Endothelial cell of umbilical vein (primary cell): ENCODE data around the gene GTF3C1. TPM values are rescaled to one million over a fixed set of nuclear protein-coding genes. Genes with fewer than 3 reads are reported as not detected.

ENCODE experiments used
- BruUV-seq: library from RNA; stranded (reverse); fragments of 400-500 nt; replicated peaks from 2 replicates; lab custom pipeline; 2021; lab: Mats Ljungman, UMichigan
- CTCF ChIA-PET: fragments of 300-600, 350-600 bp; sonication (Branson Sonifier 250); formaldehyde crosslinking; loops from one replicate; lab custom pipeline; 2021; ENCODE audit warnings: antibody characterized with exemption, inconsistent platforms; lab: Charles Lee
- POLR2A ChIA-PET: fragments of 300-600, 350-600 bp; sonication (Branson Sonifier 250); formaldehyde crosslinking; loops from one replicate; lab custom pipeline; 2021; ENCODE audit warnings: antibody characterized with exemption, inconsistent platforms; lab: Charles Lee
- DNase-seq: peaks from one replicate; pipeline ENCODE4 v3.0.0-alpha.2; 2011; ENCODE audit warnings: low read depth, low spot score
- FAIRE-seq: peaks from 2 replicates; lab custom pipeline; 2011; peaks lifted over from hg19 to GRCh38; lab: Jason Lieb, UNC
- H2AFZ ChIP-seq: 2 replicates; pipeline ENCODE4 v1.6.0; 2012; ENCODE audit warnings: low read depth, low read length, control low read depth, inconsistent platforms
- H3K27ac ChIP-seq: 2 replicates; pipeline ENCODE4 v1.5.1; 2011; ENCODE audit warnings: low read depth, mild to moderate bottlenecking, control low read depth, low read length, moderate library complexity; ENCODE audit not compliant: insufficient read depth
- H3K27me3 ChIP-seq, 2 experiments: 2 replicates each; pipeline versions ENCODE4 v1.6.0 to v1.6.1; 2011; ENCODE audit warnings: low read length in 2 of 2, mixed read lengths in 1 of 2; ENCODE audit not compliant: control insufficient read depth in 2 of 2, insufficient read depth in 2 of 2
- H3K36me3 ChIP-seq, 2 experiments: 2 replicates in 1 of 2; 3 replicates in 1 of 2; pipeline ENCODE4 v1.5.1; 2011; ENCODE audit warnings: low read length in 2 of 2, mild to moderate bottlenecking in 1 of 2, moderate library complexity in 1 of 2; ENCODE audit not compliant: control insufficient read depth in 2 of 2, insufficient read depth in 2 of 2; ENCODE audit errors: extremely low read depth in 1 of 2
- H3K4me1 ChIP-seq: 3 replicates; pipeline ENCODE4 v1.5.1; 2011; ENCODE audit warnings: mild to moderate bottlenecking, low read length; ENCODE audit not compliant: control insufficient read depth, insufficient read depth; ENCODE audit errors: extremely low read depth
- H3K4me2 ChIP-seq: 2 replicates; pipeline ENCODE4 v1.6.1; 2011; ENCODE audit warnings: low read length, control low read depth, mixed read lengths; ENCODE audit not compliant: insufficient read depth
- H3K4me3 ChIP-seq, 3 experiments: fragments of 200-600 bp in 1 of 3; sonication (generic), shearing (Covaris generic) in 1 of 3; replicated peaks in 1 of 3; 2 replicates each; pipeline ENCODE4 v1.5.1; 2011 to 2016; ENCODE audit warnings: control low read depth in 3 of 3, low read length in 3 of 3, mild to moderate bottlenecking in 2 of 3, inconsistent platforms in 1 of 3, low read depth in 1 of 3, moderate library complexity in 1 of 3; ENCODE audit not compliant: insufficient read depth in 1 of 3
- H3K79me2 ChIP-seq: 2 replicates; pipeline ENCODE4 v1.6.0; 2012; ENCODE audit warnings: low read length, inconsistent platforms; ENCODE audit not compliant: control insufficient read depth, insufficient read depth
- H3K9ac ChIP-seq: replicated peaks from 2 replicates; pipeline ENCODE3; 2011; ENCODE audit warnings: low read length, control low read depth; ENCODE audit not compliant: insufficient read depth; ENCODE audit errors: extremely low read depth
- H3K9me1 ChIP-seq: replicated peaks from 3 replicates; pipeline ENCODE4 v1.6.0; 2011; ENCODE audit warnings: mild to moderate bottlenecking, low read length; ENCODE audit not compliant: control insufficient read depth, insufficient read depth; ENCODE audit errors: extremely low read depth
- H3K9me3 ChIP-seq: replicated peaks from 2 replicates; pipeline ENCODE4 v1.5.1; 2012; ENCODE audit warnings: low read length, inconsistent platforms; ENCODE audit not compliant: control insufficient read depth, insufficient read depth
- H4K20me1 ChIP-seq: replicated peaks from 2 replicates; pipeline ENCODE3; 2011; ENCODE audit warnings: mild to moderate bottlenecking, low read length; ENCODE audit not compliant: control insufficient read depth, insufficient read depth; ENCODE audit errors: extremely low read depth
- CTCF ChIP-seq, 2 donors: IDR thresholded peaks; 1 replicate in 1 of 2; 2 replicates in 1 of 2; pipeline ENCODE4 v1.5.1; 2011; ENCODE audit warnings: low read length in 2 of 2, mild to moderate bottlenecking in 2 of 2, moderate library complexity in 2 of 2, control low read depth in 1 of 2, inconsistent platforms in 1 of 2, low read depth in 1 of 2; ENCODE audit not compliant: insufficient read depth in 1 of 2; ENCODE audit errors: extremely low read depth in 1 of 2
- FOS ChIP-seq: IDR thresholded peaks from 2 replicates; pipeline ENCODE4 v1.6.1; 2011; ENCODE audit warnings: mild to moderate bottlenecking, low read length, moderate library complexity, borderline replicate concordance; ENCODE audit not compliant: insufficient read depth
- GATA2 ChIP-seq: IDR thresholded peaks from 2 replicates; pipeline ENCODE4 v1.7.0; 2011; ENCODE audit warnings: low read depth, mild to moderate bottlenecking, moderate library complexity, mixed read lengths, low read length; ENCODE audit not compliant: insufficient read length, insufficient read depth
- JUN ChIP-seq: IDR thresholded peaks from 2 replicates; pipeline ENCODE4 v1.6.1; 2011; ENCODE audit warnings: borderline replicate concordance, low read depth; ENCODE audit not compliant: insufficient read length, insufficient read depth
- MAX ChIP-seq: IDR thresholded peaks from 2 replicates; pipeline ENCODE4 v1.6.1; 2011; ENCODE audit not compliant: insufficient read depth, insufficient read length
- MYC ChIP-seq: IDR thresholded peaks from one replicate; pipeline ENCODE4 v1.6.1; 2011; ENCODE audit warnings: mild to moderate bottlenecking, low read depth, low read length
- POLR2A ChIP-seq: IDR thresholded peaks from 2 replicates; pipeline ENCODE4 v1.6.1; 2012; ENCODE audit warnings: low read depth, mild to moderate bottlenecking, control low read depth, low read length
- dilution Hi-C: fragments of 300-500 bp; cut with MboI; formaldehyde crosslinking; loops from one replicate; pipeline ENCODE4 v1.15.0; 2019; ENCODE audit warnings: low sequenced_read_pairs; ENCODE audit not compliant: extremely low pct_ligation_motif_present
- intact Hi-C: fragments of 100-400 bp; cut with micrococcal nuclease; formaldehyde crosslinking; loops from one replicate; pipeline ENCODE4 v1.10.0; 2022
- polyA plus RNA-seq, 4 experiments: library from polyadenylated mRNA; depleted of rRNA in 3 of 4; stranded (reverse) in 3 of 4; unstranded in 1 of 4; fragments of >200 nt; gene quantifications; 2 replicates each; pipeline versions ENCODE4 v1.2.1 to v1.2.3, GENCODE V29; 2011 to 2012; ENCODE audit warnings: missing spikeins in 1 of 4
- total RNA-seq: library from RNA; stranded (reverse); gene quantifications from 2 replicates; pipeline ENCODE4 v1.2.3, GENCODE V29; 2021

GTF3C1 gene
- total and polyA plus RNA-seq, 2 donors (not counting 3 experiments of a cell fraction or from before 2014, with no cell fraction given): 58.1 to 86.1 TPM

DNA sequence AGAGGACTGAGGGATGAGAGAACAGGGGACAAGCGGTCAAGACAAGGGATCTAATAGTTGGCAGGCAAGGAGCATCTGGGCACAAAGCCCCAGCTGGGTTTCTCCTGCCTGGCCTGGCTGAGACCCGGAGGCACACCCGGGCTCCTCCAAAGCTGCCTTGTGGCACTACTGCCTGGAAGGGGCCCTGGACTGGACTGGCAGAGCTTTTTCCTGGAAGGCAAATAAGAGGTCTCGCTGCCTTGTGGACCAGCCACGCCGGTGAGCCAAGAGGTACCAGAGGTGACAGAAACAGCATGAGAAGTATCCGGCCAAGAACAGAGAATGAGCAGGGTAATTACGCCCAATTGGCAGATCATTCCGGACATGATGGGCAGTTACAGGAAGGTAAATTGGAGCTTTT lies 64.6 kb downstream of the GTF3C1 start:
- no peaks in the 10 kb centered on the region for H3K79me2 ChIP-seq
- no TSS peak for BruUV-seq
- H3K36me3 ChIP-seq: peaks cover 22 to 69% of the 10 kb centered on the region in 2 experiments
- dilution Hi-C loops: no loop called here
- H3K27me3 ChIP-seq: no peaks in the 10 kb centered on the region
- H2AFZ ChIP-seq: no peak overlapping the region
- no peak for DNase-seq
- H3K9ac ChIP-seq: no peak overlapping the region
- no peak overlapping the region for H3K27ac ChIP-seq
- no peaks in the 10 kb centered on the region for H3K9me1 ChIP-seq
- intact Hi-C loops: no loop called here
- H3K9me3 ChIP-seq: no peaks in the 10 kb centered on the region
- ChIA-PET POLR2A (no interaction called here), CTCF (interaction anchor here (1.2 kb wide), 1 partner anchor 10 kb away, joined by 3 read pairs; no protein-coding TSS in a partner anchor)
- no peak for TF ChIP-seq MYC
- TF ChIP-seq GATA2: no peak
- no peak for TF ChIP-seq FOS
- no peak for TF ChIP-seq POLR2A
- TF ChIP-seq CTCF (IDR thresholded peaks at IDR 0.05; ENCODE audit: extremely low read depth in 1 of 2, insufficient read depth in 1 of 2, low read depth in 1 of 2, low read length in 2 of 2): no peak
- TF ChIP-seq MAX: no peak
- no peak for TF ChIP-seq JUN
- H3K4me2 ChIP-seq: no peak overlapping the region
- no peaks in the 10 kb centered on the region for H3K4me1 ChIP-seq
- no peak for FAIRE-seq
- no peak overlapping the region for H3K4me3 ChIP-seq
- no peaks in the 10 kb centered on the region for H4K20me1 ChIP-seq
